H9 (cell line): Measurements from ENCODE around the gene FAM3B. TPM values are rescaled to one million over a fixed set of nuclear protein-coding genes. Genes with fewer than 3 reads are reported as not detected.

ENCODE experiments used
- DNase-seq: peaks from one replicate; pipeline ENCODE4 v3.0.0-alpha.2; 2017
- H2AFZ ChIP-seq: one replicate; pipeline ENCODE4 v1.6.1; 2013; ENCODE audit warnings: mild to moderate bottlenecking, low read length, control low read depth, moderate library complexity
- H2AK5ac ChIP-seq: 2 replicates; pipeline ENCODE4 v1.6.1; 2013; ENCODE audit warnings: low read length, control low read depth, mixed read lengths; ENCODE audit not compliant: insufficient read length
- H2BK120ac ChIP-seq: one replicate; pipeline ENCODE4 v1.6.1; 2013; ENCODE audit warnings: low read depth, mild to moderate bottlenecking, low read length, control low read depth, inconsistent platforms; ENCODE audit not compliant: poor library complexity, severe bottlenecking
- H2BK12ac ChIP-seq: 2 replicates; pipeline ENCODE4 v1.6.1; 2013; ENCODE audit warnings: low read length, control low read depth, mixed read lengths, low read depth; ENCODE audit not compliant: insufficient read length
- H2BK15ac ChIP-seq: 2 replicates; pipeline ENCODE4 v1.6.1; 2013; ENCODE audit warnings: low read depth, low read length, control low read depth
- H2BK20ac ChIP-seq: one replicate; pipeline ENCODE4 v1.6.1; 2013; ENCODE audit warnings: low read depth, mild to moderate bottlenecking, low read length, control low read depth, inconsistent platforms; ENCODE audit not compliant: poor library complexity, severe bottlenecking
- H2BK5ac ChIP-seq: 2 replicates; pipeline ENCODE4 v1.6.1; 2013; ENCODE audit warnings: low read length, control low read depth, mixed read lengths; ENCODE audit not compliant: insufficient read length
- H3K14ac ChIP-seq: 2 replicates; pipeline ENCODE4 v1.6.1; 2013; ENCODE audit warnings: low read length, control low read depth; ENCODE audit not compliant: insufficient read depth
- H3K18ac ChIP-seq: 2 replicates; pipeline ENCODE4 v1.6.1; 2013; ENCODE audit warnings: low read depth, mild to moderate bottlenecking, mixed read lengths, low read length, control low read depth; ENCODE audit not compliant: insufficient read length
- H3K23ac ChIP-seq: 2 replicates; pipeline ENCODE4 v1.6.1; 2013; ENCODE audit warnings: low read length, control low read depth, mixed read lengths, low read depth; ENCODE audit not compliant: insufficient read length
- H3K23me2 ChIP-seq: 2 replicates; pipeline ENCODE4 v1.6.1; 2013; ENCODE audit warnings: low read depth, mild to moderate bottlenecking, mixed read lengths, low read length, control low read depth; ENCODE audit not compliant: insufficient read length, poor library complexity, severe bottlenecking
- H3K27ac ChIP-seq: 2 replicates; pipeline ENCODE4 v1.5.1; 2013; ENCODE audit warnings: low read length, control low read depth, mixed read lengths, low read depth; ENCODE audit not compliant: insufficient read length
- H3K27me3 ChIP-seq: 2 replicates; pipeline ENCODE4 v1.6.1; 2013; ENCODE audit warnings: low read length, control low read depth, inconsistent platforms; ENCODE audit not compliant: insufficient read depth
- H3K4ac ChIP-seq: 2 replicates; pipeline ENCODE4 v1.6.1; 2013; ENCODE audit warnings: low read depth, mild to moderate bottlenecking, control low read depth, inconsistent platforms, low read length, moderate library complexity
- H3K4me1 ChIP-seq: 2 replicates; pipeline ENCODE4 v1.6.1; 2013; ENCODE audit warnings: low read length, control low read depth, inconsistent platforms; ENCODE audit not compliant: insufficient read depth
- H3K4me2 ChIP-seq: 2 replicates; pipeline ENCODE4 v1.6.1; 2013; ENCODE audit warnings: low read length, control low read depth, mixed read lengths; ENCODE audit not compliant: insufficient read length, insufficient read depth
- H3K56ac ChIP-seq: 2 replicates; pipeline ENCODE4 v1.6.1; 2013; ENCODE audit warnings: low read depth, mild to moderate bottlenecking, mixed read lengths, low read length, control low read depth; ENCODE audit not compliant: insufficient read length
- H3K79me1 ChIP-seq: 2 replicates; pipeline ENCODE4 v1.6.1; 2013; ENCODE audit warnings: low read depth, mild to moderate bottlenecking, moderate library complexity, low read length, control low read depth, inconsistent platforms; ENCODE audit not compliant: insufficient read depth, poor library complexity, severe bottlenecking
- H3K79me2 ChIP-seq: 2 replicates; pipeline ENCODE4 v1.6.1; 2013; ENCODE audit warnings: low read length, control low read depth, inconsistent platforms; ENCODE audit not compliant: insufficient read depth
- H3K9ac ChIP-seq: 2 replicates; pipeline ENCODE4 v1.6.1; 2013; ENCODE audit warnings: low read length, control low read depth, mixed read lengths; ENCODE audit not compliant: insufficient read length; ENCODE audit errors: extremely low read depth
- H3K9me3 ChIP-seq: one replicate; pipeline ENCODE4 v1.6.1; 2013; ENCODE audit warnings: low read depth, low read length, inconsistent platforms; ENCODE audit not compliant: control insufficient read depth
- H3T11ph ChIP-seq: one replicate; pipeline ENCODE4 v1.6.1; 2013; ENCODE audit warnings: mild to moderate bottlenecking, low read length, control low read depth, inconsistent platforms
- H4K20me1 ChIP-seq: one replicate; pipeline ENCODE4 v1.6.1; 2013; ENCODE audit not compliant: control insufficient read depth, insufficient read length, insufficient read depth
- H4K5ac ChIP-seq: 2 replicates; pipeline ENCODE4 v1.6.1; 2013; ENCODE audit warnings: low read depth, mild to moderate bottlenecking, mixed read lengths, low read length, control low read depth; ENCODE audit not compliant: insufficient read length
- H4K8ac ChIP-seq: replicated peaks from 2 replicates; pipeline ENCODE4 v1.6.1; 2013; ENCODE audit warnings: low read length, control low read depth, mixed read lengths, low read depth; ENCODE audit not compliant: insufficient read length
- H4K91ac ChIP-seq: 2 replicates; pipeline ENCODE4 v1.6.1; 2013; ENCODE audit warnings: low read depth, mild to moderate bottlenecking, moderate library complexity, mixed read lengths, low read length, control low read depth; ENCODE audit not compliant: insufficient read length
- H3K27ac Mint-ChIP-seq, 3 experiments: 2 replicates in 2 of 3; 3 replicates in 1 of 3; pipeline ENCODE4 v1.8.0; 2020 to 2021; ENCODE audit warnings: mixed read lengths in 3 of 3, mild to moderate bottlenecking in 1 of 3, moderate library complexity in 1 of 3
- H3K27me3 Mint-ChIP-seq: 2 replicates; pipeline ENCODE4 v1.8.0; 2021; ENCODE audit warnings: low read depth, mild to moderate bottlenecking, moderate library complexity, mixed read lengths
- H3K36me3 Mint-ChIP-seq, 3 experiments: 2 replicates in 2 of 3; 3 replicates in 1 of 3; pipeline ENCODE4 v1.8.0; 2020 to 2021; ENCODE audit warnings: low read depth in 3 of 3, mixed read lengths in 3 of 3; ENCODE audit not compliant: insufficient read depth in 1 of 3
- H3K4me1 Mint-ChIP-seq, 2 experiments: 2 replicates each; pipeline ENCODE4 v1.8.0; 2020; ENCODE audit warnings: mixed read lengths in 2 of 2
- H3K4me3 Mint-ChIP-seq, 2 experiments: 2 replicates in 1 of 2; 3 replicates in 1 of 2; pipeline ENCODE4 v1.8.0; 2020 to 2021; ENCODE audit warnings: mild to moderate bottlenecking in 2 of 2, mixed read lengths in 2 of 2, moderate library complexity in 1 of 2
- H3K9me3 Mint-ChIP-seq, 2 experiments: 2 replicates in 1 of 2; 3 replicates in 1 of 2; pipeline ENCODE4 v1.8.0; 2020; ENCODE audit warnings: mild to moderate bottlenecking in 2 of 2, mixed read lengths in 2 of 2, moderate library complexity in 1 of 2
- WGBS: extraction: QIAGEN DNeasy Blood & Tissue Kit; methylation state at CpG from one replicate; pipeline ENCODE4 v1.1.7; 2013; ENCODE audit warnings: missing lambda C conversion rate, low lambda C conversion rate, mixed read lengths; ENCODE audit not compliant: insufficient read length; ENCODE audit errors: extremely low coverage; 5-methylcytosine and 5-hydroxymethylcytosine counted together
- total RNA-seq: library from RNA; stranded (reverse); gene quantifications from 2 replicates; pipeline ENCODE4 v1.2.1, GENCODE V29; 2021
- TF ChIP-seq, protein P1 (sequence below): fragments of 200-600 bp; sonication (generic); conservative IDR thresholded peaks from 3 replicates; pipeline ENCODE4 v1.8.0; 2021; ENCODE audit warnings: antibody characterized with exemption, mild to moderate bottlenecking

The FAM3B gene
- total RNA-seq, 1 experiment from 2014 or later: 5.0 TPM

DNA sequence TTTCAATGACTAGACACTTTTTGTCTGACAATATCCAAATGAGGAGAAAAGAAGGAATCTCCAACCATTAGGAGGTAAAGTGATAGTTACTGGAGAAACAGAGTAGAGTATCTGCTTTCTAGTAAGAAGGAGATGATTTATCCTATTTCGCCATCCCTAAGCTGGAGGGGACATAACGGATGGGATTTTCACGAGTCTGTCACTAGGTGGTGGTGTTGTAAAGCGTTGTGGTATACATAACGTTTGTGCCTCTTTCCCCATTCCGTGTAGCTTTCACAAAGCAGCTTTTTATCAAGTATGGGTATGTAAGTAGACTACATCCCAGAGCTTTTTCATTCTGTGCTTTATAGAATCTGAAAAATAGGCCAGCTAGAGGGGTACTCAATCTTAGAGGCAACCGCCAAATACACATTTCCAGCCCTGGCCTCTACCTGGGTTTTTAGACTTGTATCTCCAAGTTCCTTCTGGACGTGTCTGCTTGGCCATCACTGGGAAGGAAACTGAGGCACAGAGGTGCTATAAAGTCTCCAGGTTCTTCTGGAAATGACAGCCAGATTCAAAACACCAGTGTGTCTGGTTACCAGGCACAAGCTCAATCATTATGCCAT, 33.3 kb upstream of the FAM3B start:
- H3K36me3 Mint-ChIP-seq: no peaks in the 10 kb centered on the region
- Histone ChIP-seq H3K18ac (no peak overlapping the region), H3K9ac (no peak overlapping the region), H3K14ac (no peak overlapping the region), H3K27me3 (no peaks in the 10 kb centered on the region), H2BK12ac (no peak overlapping the region), H3K79me1 (no peaks in the 10 kb centered on the region), H4K5ac (no peak overlapping the region), H2BK120ac (no peak overlapping the region), H2AK5ac (no peak overlapping the region), H4K20me1 (no peaks in the 10 kb centered on the region), H2BK5ac (no peak overlapping the region), H4K91ac (no peak overlapping the region), H3T11ph (no peak overlapping the region), H3K4me2 (no peak overlapping the region), H3K23me2 (no peaks in the 10 kb centered on the region), H3K27ac (no peak overlapping the region), H2BK15ac (no peak overlapping the region), H3K9me3 (no peaks in the 10 kb centered on the region), H3K56ac (no peak overlapping the region), H3K4ac (no peak overlapping the region), H4K8ac (no peak overlapping the region), H3K23ac (no peak overlapping the region), H3K4me1 (no peaks in the 10 kb centered on the region), H2BK20ac (no peak overlapping the region), H2AFZ (no peak overlapping the region), H3K79me2 (no peaks in the 10 kb centered on the region)
- no CpG with 5 or more reads among the region's 8 CpGs for WGBS
- no peak overlapping the region for H3K4me3 Mint-ChIP-seq
- TF ChIP-seq, protein P1, sequence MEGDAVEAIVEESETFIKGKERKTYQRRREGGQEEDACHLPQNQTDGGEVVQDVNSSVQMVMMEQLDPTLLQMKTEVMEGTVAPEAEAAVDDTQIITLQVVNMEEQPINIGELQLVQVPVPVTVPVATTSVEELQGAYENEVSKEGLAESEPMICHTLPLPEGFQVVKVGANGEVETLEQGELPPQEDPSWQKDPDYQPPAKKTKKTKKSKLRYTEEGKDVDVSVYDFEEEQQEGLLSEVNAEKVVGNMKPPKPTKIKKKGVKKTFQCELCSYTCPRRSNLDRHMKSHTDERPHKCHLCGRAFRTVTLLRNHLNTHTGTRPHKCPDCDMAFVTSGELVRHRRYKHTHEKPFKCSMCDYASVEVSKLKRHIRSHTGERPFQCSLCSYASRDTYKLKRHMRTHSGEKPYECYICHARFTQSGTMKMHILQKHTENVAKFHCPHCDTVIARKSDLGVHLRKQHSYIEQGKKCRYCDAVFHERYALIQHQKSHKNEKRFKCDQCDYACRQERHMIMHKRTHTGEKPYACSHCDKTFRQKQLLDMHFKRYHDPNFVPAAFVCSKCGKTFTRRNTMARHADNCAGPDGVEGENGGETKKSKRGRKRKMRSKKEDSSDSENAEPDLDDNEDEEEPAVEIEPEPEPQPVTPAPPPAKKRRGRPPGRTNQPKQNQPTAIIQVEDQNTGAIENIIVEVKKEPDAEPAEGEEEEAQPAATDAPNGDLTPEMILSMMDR: peak; percentile 85
- peaks cover 12 to 17% of the 10 kb centered on the region in 2 experiments for H3K4me1 Mint-ChIP-seq
- no peak overlapping the region for H3K27ac Mint-ChIP-seq
- H3K27me3 Mint-ChIP-seq: peaks cover 7% of the 10 kb centered on the region
- DNase-seq: peak; percentile 45
- H3K9me3 Mint-ChIP-seq: no peaks in the 10 kb centered on the region
